ENCODE results near the gene GAN. TPM values are rescaled to one million over a fixed set of nuclear protein-coding genes. Genes with fewer than 3 reads are reported as not detected.
A peak's percentile ranks its signal among the peaks of the same experiment; 100 is the strongest.
"Not testable (repeated sequence)": the region's sequence is repeated elsewhere in the genome, so short reads cannot be mapped to it uniquely, and the experiment has no call there.

Gene GAN
- total RNA-seq, 1 experiment from 2014 or later: 5.7 TPM

DNA sequence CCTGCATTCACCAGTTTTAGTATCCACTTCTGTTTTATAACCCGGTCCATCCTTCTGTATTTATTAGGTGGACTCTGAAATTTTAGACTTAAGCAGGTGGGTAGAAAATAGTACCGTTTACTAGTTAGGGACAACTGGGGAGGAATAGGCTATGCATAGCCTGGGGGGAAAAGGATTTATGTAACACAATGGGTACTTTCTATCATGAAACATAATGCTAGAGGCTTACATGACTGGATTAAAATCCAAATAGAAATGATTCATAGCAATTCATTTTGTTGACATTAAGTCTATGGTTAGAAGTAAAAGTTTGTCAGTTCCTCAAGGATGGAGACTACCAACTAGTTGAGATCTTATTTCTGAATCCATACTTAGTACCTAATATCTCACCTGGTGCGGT is 18.6 kb downstream of the GAN start:
- in situ Hi-C loops (cut with HindIII; ENCODE audit: low pct_unique_long_range_greater_than_20kb, low sequenced_read_pairs): no loop called here
- DNase-seq (ENCODE audit: low read depth): no peak

DNA sequence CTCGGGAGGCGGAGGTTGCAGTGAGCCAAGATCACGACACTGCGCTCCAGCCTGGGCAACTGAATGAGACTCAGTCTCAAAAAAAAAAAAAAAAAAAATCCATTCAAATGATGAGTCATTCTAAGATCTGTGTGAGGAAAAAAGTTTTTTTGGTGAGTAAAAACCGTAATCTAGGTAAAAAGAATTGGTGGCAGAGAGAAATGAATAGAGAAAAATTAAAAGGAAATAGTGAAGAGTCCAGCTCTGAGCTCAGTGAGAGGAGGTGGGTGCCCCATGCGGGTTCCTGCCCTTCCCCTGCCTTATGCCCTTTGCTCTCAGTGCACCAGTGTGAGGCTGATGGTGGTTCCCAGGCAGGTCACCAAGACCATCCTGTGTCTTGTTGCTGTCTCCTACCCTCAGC is 20.9 kb downstream of the GAN start:
- DNase-seq (ENCODE audit: low read depth): no peak

DNA sequence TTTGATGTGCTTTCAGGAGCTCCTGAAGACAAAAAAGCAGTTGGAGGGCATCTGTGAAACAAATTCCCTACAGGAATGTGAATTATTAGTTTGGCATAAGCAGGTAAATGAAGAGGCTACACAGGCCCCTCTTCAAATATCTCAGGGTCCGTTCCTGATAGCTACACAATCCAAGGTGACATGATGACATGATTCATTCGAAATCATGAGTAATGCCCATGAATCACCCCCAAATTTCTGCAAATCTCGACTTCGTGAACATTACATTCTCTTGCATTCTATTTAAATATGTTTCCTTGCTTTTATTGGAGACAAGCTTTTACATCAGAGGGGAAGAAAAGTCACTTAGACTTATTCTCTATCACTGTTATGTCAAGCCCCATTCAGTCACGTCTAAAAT is 22.3 kb downstream of the GAN start:
- in situ Hi-C loops (cut with HindIII; ENCODE audit: low pct_unique_long_range_greater_than_20kb, low sequenced_read_pairs): no loop called here
- no peak for DNase-seq (ENCODE audit: low read depth)

More for the DNA sequence above, 20.9 kb downstream of the GAN start:
- in situ Hi-C loops (cut with HindIII; ENCODE audit: low pct_unique_long_range_greater_than_20kb, low sequenced_read_pairs): no loop called here

DNA sequence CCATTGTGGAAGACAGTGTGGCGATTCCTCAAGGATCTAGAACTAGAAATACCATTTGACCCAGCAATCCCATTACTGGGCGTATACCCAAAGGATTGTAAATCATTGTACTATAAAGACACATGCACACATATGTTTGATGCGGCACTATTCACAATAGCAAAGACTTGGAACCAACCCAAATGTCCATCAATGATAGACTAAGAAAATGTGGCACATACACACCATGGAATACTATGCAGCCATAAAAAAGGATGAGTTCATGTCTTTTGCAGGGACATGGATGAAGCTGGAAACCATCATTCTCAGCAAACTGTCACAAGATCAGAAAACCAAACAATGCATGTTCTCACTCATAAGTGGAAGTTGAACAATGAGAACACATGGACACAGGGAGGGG is 30.4 kb downstream of the GAN start:
- in situ Hi-C loops (cut with HindIII; ENCODE audit: low pct_unique_long_range_greater_than_20kb, low sequenced_read_pairs); DNase-seq (ENCODE audit: low read depth): not testable (repeated sequence)

- DNase-seq (ENCODE audit: low read depth): no peak
- in situ Hi-C loops (cut with HindIII; ENCODE audit: low pct_unique_long_range_greater_than_20kb, low sequenced_read_pairs): no loop called here
Observed at GRCh38 chr16:81347425-81347824, 32.7 kb downstream of the GAN start.

DNA sequence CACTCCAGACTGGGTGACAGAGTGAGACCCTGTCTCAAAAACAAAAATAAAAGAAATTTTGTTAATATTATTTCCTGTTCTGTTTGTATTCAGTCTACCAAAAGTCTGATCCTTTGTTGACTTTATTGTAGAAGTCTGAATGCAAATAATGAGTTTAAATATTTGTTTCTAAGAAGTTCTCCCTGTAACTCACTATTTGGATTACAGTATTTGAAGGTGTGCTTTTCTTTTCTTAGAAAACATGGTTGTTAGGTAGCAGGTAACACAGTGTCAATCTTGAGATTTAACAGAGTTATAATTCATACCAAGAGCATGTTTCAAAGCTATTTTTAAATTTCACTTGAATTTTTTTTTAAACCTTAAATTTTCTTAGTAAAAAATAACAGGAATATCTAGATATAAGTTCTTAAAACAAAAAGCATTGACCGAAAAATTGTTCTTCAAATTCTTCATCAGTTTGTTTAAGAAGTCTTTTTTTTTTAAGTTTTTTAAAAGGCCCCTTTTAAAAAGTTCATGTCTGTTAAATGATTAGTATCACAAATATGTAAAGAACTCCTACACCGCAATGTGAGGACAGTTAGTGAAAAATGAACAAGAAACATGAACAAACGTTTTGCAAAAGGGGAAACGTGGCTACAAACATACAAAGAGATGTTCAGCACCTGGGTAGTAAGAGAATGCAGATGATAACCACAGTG is 35.0 kb downstream of the GAN start:
- in situ Hi-C loops (cut with HindIII; ENCODE audit: low pct_unique_long_range_greater_than_20kb, low sequenced_read_pairs): no loop called here
- no peak for DNase-seq (ENCODE audit: low read depth)

- DNase-seq (ENCODE audit: low read depth): no peak
- in situ Hi-C loops (cut with HindIII; ENCODE audit: low pct_unique_long_range_greater_than_20kb, low sequenced_read_pairs): no loop called here
Observed at GRCh38 chr16:81350306-81350615, 35.5 kb downstream of the GAN start.

- in situ Hi-C loops (cut with HindIII; ENCODE audit: low pct_unique_long_range_greater_than_20kb, low sequenced_read_pairs): no loop called here
- DNase-seq (ENCODE audit: low read depth): no peak
Observed at GRCh38 chr16:81353895-81354294, 39.1 kb downstream of the GAN start.

DNA sequence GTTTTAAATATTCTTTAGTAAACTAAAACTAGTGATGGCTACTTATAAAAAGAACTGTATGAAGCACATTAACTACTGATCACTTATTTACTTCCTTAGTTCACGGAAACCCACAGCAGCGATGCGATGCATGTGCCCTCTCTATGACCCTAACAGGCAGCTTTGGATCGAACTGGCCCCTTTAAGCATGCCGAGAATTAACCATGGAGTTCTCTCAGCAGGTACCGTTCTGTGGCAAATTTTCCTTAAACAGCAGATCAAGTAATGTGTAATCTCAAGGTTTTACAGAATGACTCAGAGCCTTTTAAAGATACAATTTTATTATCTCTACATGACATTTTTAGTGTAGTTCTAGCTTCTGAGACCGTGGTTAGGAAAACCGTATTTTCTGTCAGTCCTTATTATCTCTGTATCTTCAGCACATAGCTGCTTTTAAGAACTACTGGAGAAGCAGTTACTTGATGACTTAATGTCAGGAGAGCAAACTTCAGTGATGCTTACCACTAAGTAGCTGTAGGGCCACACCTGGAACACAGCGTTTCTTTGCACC is 43.0 kb downstream of the GAN start:
- DNase-seq (ENCODE audit: low read depth): no peak
- in situ Hi-C loops (cut with HindIII; ENCODE audit: low pct_unique_long_range_greater_than_20kb, low sequenced_read_pairs): no loop called here

GRCh38 chr16:81358860-81359259 is 44.1 kb downstream of the GAN start:
- no peak for DNase-seq (ENCODE audit: low read depth)
- in situ Hi-C loops (cut with HindIII; ENCODE audit: low pct_unique_long_range_greater_than_20kb, low sequenced_read_pairs): no loop called here

DNA sequence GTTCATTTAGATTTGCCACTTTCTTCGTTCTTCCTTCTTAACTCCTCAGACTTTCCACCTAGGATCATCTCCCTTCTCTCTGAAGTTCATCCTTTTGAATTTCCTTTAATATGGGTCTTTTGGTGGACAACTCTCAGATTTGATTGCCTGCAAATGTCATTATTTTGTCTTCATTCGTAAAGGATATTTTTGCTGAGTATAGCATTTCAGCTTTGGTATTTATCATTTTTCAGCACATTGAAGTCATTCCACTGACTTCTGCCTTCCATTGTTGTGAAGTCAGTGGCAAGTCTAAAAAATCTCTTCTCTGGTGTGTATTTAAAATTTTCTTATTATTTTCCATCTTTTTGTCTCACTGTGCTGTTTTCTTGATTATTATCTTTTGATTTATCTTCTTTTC is 45.4 kb downstream of the GAN start:
- in situ Hi-C loops (cut with HindIII; ENCODE audit: low pct_unique_long_range_greater_than_20kb, low sequenced_read_pairs): no loop called here
- no peak for DNase-seq (ENCODE audit: low read depth)

GRCh38 chr16:81365731-81366130 is 51.0 kb downstream of the GAN start:
- DNase-seq (ENCODE audit: low read depth): no peak
- in situ Hi-C loops (cut with HindIII; ENCODE audit: low pct_unique_long_range_greater_than_20kb, low sequenced_read_pairs): no loop called here

GRCh38 chr16:81366316-81366932 is 51.7 kb downstream of the GAN start:
- in situ Hi-C loops (cut with HindIII; ENCODE audit: low pct_unique_long_range_greater_than_20kb, low sequenced_read_pairs): no loop called here
- DNase-seq (ENCODE audit: low read depth): peak; percentile 40

DNA sequence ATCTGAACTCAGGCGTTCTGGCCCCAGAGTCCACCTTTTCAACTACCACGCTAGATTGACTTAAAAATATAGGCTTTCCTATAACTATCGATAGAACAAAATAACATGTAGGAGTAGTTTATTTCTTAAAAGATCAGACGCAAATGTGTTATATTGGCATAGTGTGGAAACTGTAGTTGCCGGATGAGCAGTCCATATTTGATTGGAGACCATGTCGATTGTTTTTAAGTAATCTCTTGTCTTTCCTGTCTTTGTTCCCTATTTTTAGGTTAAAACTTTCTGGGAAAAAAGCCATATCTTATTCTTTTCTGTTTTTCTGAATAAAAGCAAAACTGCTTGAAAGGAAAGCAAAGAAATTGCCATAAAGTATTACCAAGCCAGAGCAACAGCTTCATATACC is 53.1 kb downstream of the GAN start:
- no peak for DNase-seq (ENCODE audit: low read depth)
- in situ Hi-C loops (cut with HindIII; ENCODE audit: low pct_unique_long_range_greater_than_20kb, low sequenced_read_pairs): no loop called here

- in situ Hi-C loops (cut with HindIII; ENCODE audit: low pct_unique_long_range_greater_than_20kb, low sequenced_read_pairs): no loop called here
- no peak for DNase-seq (ENCODE audit: low read depth)
Observed at GRCh38 chr16:81369888-81370504, 55.2 kb downstream of the GAN start.

DNA sequence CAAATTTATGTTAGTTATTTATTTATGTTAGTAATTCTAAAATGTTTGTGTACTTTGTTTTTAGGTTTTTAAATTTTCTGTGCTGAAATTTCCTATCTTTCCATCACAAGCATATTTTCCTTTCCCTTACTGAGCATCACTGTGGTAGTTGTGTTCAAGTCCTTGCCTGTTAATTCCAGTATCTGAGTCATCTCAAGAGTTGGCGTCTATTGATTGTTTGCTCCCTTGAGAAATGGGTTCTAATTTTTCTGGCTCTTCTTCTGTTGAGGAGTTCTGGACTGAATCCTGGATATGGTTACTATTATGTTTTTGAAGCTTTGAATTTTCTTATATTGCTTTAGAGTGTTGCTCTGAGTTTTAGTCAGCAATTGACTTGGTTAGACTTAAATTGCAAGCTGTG is 56.3 kb downstream of the GAN start:
- no peak for DNase-seq (ENCODE audit: low read depth)
- in situ Hi-C loops (cut with HindIII; ENCODE audit: low pct_unique_long_range_greater_than_20kb, low sequenced_read_pairs): no loop called here

GRCh38 chr16:81374550-81374949 is 59.8 kb downstream of the GAN start:
- no peak for DNase-seq (ENCODE audit: low read depth)
- in situ Hi-C loops (cut with HindIII; ENCODE audit: low pct_unique_long_range_greater_than_20kb, low sequenced_read_pairs): no loop called here

GRCh38 chr16:81376880-81377279 is 62.1 kb downstream of the GAN start:
- in situ Hi-C loops (cut with HindIII; ENCODE audit: low pct_unique_long_range_greater_than_20kb, low sequenced_read_pairs): no loop called here
- peak; percentile 26 for DNase-seq (ENCODE audit: low read depth)

DNA sequence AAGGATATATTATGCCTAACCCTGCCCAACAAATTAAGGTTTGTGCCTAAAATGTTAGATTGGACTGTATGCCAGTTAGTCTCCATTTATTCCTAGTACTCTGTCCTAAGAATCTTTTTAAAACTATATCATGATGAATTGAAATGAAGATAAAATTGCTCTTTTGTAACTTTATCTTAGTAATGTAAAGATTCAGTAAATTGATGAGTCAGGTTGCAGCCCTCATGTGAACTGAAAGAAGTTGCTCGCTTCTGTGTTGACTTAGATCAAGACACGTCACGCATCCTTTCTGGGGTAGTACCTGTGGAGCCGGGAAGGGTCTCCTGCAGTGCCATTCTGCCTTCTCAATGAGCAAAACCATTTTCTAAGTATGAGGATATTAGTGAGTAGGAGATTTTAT is 63.3 kb downstream of the GAN start:
- in situ Hi-C loops (cut with HindIII; ENCODE audit: low pct_unique_long_range_greater_than_20kb, low sequenced_read_pairs): no loop called here
- DNase-seq (ENCODE audit: low read depth): no peak

GRCh38 chr16:81380932-81381331 is 66.2 kb downstream of the GAN start:
- no peak for DNase-seq (ENCODE audit: low read depth)
- in situ Hi-C loops (cut with HindIII; ENCODE audit: low pct_unique_long_range_greater_than_20kb, low sequenced_read_pairs): no loop called here

All from Caki2 (cell line).